Fibroblast of skin of abdomen (primary cell): ENCODE results near the gene ENAH.

Experiments
- DNase-seq: peaks from one replicate; pipeline ENCODE4 v3.0.0-alpha.2; 2013

ENAH gene

GRCh38 chr1:225451340-225451739 lies 201.6 kb downstream of the ENAH start:
- no peak for DNase-seq

DNA sequence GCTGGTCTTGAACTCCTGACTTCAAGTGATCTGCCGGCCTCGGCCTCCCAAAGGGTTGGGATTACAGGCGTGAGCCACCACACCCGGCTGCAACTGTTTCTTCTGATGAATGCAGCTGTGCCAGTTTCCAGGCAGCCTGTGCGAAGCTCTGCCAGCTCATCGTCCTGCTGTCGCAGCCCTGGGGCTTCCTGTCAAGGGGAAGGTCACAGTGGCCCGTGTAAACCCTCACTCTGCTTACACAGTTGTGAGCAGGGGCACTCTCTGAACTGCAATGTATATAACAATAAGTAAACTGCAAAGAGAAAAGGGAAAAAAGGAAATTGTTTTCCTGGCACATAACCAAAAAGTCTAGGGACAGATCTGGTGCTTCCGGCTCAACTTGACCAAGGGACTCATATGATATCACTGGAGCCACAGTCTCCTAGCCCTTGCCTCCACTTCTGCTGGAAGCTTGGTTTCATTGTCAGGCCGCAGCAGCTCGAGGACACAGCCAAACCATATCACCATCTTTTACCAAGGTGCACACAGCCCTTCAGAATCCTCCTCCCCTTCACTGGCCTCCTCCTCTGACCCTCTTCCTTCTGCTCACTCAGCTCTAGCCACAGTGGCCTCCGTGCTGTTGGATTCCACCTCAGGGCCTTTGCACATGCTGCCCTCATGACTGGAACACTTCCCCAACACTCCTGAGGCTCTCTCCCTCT lies 202.3 kb downstream of the ENAH start:
- DNase-seq, result no peak

DNA sequence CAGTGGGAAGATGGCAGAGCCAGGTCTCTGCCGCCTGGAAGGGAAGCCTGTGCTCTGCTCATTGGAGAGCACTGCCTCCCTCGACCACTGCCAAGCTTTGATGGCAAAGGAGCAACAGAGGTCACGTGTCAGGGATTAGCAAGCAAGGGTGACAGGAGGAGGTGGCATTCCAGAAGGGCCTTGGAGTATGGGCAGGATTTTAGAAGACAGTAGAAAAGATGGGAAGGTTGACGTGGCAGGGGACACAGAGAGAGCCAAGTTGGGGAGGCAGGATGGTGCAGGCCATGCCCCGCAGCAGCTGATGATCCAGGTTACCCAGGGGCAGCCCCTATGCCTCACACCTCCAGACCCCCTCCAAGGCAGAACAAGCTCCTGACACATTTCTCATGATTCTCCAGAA lies 203.1 kb downstream of the ENAH start:
- DNase-seq, result no peak

DNA sequence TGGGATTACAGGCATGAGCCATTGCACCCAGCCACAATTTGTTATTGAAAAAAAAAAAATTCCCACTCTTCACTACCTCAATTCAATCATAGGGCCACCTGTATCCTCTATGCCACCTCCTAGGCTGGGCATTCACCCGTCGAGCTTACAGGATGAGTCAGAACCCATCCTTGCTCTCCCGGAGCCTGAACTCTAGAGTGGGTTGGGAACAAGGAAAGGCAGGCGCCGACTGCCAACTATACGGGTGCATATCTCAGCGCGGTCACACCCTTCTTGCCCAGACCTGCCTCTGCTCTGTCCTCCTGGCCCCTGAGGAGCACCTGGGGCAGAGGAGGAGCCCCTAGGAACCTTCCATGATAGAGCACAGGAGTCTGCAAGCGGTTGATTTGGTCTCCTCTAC lies 203.7 kb downstream of the ENAH start:
- no peak for DNase-seq

DNA sequence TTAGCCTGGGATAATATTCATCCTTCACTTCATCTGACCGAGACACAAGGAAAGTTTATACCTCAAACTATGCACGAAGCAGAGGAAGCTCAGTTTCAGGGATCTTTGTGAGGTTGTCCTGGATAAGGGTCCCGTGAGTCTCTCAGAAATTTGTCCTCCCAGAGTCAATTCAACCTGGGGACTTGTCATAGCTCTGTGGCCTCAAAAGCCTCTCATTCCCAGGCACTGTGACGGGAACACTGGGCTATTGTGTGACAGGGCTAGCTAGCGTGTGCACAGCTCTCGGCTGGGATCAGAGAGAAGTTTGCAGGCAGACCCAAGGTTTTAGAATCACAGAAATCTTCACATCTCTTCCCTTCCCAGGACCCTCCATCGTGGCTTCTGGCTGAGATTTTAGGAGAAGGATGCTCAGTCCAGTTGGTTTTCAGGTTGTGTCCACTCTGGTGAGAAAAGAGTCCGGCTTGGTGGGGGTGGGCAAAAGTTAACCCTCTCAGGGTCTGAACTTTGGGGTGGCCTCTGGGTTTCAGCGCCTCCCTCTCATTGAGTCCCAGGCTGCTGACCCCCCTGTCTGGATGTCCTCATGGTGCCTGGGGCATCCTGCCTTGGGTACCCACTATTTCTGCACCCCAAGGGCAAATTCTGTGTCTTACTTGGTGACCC lies 204.6 kb downstream of the ENAH start:
- no peak for DNase-seq

DNA sequence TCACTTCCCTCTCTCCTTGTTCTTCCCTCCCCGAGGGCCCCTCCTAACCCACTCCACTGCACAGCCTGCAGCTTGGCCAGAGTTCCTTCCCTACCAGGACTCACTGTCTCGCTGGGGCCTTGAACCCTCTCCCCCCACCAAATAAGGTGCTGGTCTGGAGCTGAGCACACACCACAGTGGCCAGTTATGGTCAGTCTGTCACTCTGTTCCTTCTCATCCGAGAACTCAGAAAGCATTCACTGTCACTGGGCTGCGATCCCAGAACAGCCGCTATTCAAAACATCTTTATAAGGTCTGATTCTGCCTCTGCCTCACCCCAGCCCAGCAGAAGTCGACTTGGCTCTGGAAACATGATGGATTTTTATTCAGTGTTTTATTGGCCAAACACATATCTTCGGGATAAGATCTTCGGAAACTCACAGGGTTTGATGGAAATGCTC lies 205.3 kb downstream of the ENAH start:
- no peak for DNase-seq

GRCh38 chr1:225446981-225447615 lies 205.8 kb downstream of the ENAH start:
- DNase-seq, result no peak

- DNase-seq, result no peak
Measured at GRCh38 chr1:225446595-225446960, 206.3 kb downstream of the ENAH start.

- no peak for DNase-seq
Measured at GRCh38 chr1:225445639-225446594, 207.0 kb downstream of the ENAH start.

- no peak for DNase-seq
Measured at GRCh38 chr1:225442123-225442505, 210.8 kb downstream of the ENAH start.

DNA sequence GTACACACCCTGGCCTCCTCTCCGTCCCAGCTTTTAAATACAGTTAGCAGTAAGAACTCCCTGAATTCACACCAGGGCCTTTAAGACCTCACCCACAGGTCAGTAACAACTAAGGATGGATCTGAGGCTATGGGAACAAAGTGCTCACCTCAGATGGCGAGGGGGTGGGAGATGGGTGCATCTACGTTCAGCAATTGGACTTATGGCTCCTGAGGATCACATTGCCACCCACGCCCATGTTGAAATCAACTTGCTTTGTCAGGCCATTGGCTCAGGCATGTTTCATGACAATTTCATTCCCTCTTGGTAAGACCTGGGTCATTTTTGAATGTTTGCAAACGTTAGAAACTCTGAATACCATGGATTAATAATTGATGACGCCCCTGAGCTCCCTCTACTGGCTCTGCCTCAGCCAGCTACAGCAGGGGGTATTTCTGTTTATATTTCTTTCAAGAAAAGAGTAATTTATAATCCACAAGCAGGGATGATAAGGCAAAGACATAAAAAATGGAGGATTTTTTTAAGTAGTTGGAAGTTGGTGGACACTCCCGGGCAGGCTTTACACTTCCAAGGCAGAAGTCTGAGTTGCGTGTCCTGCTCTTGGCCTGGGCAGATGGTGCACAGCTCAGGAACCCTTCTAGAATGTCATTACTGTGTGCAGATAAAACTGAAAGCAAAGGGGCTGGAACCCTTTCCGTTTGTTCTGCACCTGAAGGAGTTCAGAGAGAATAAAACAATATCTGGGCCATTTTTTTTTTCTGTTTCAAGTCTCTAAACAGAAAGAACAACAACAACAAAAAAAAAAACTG lies 211.4 kb downstream of the ENAH start:
- DNase-seq, result no peak

- no peak for DNase-seq
Measured at GRCh38 chr1:225440380-225441221, 212.3 kb downstream of the ENAH start.

GRCh38 chr1:225437710-225438437 lies 215.0 kb downstream of the ENAH start:
- no peak for DNase-seq
